K562 (cell line): ENCODE data around the gene CAMK2B. TPM values are rescaled to one million over a fixed set of nuclear protein-coding genes. Genes with fewer than 3 reads are reported as not detected.

ENCODE experiments used
- ATAC-seq: fragments of 200-7000 bp; cut with Tn5 transposase; 3 replicates; pipeline ENCODE4 v1.9.1; 2020; ENCODE audit warnings: moderate library complexity
- BruUV-seq: library from RNA; stranded (reverse); fragments of 400-500 nt; replicated peaks from 2 replicates; lab custom pipeline; 2021; lab: Mats Ljungman, UMichigan
- CTCF ChIA-PET: fragments of 300-600 bp; formaldehyde crosslinking; extraction: SDS; loops from one replicate; lab custom pipeline; 2021; ENCODE audit warnings: low intra/inter-chr PET ratio; lab: Yijun Ruan, JAX
- POLR2A ChIA-PET: fragments of 300-600, 350-650 bp; sonication (Branson Sonifier 250); formaldehyde crosslinking; extraction: SDS; loops from one replicate; lab custom pipeline; 2021; ENCODE audit warnings: antibody characterized with exemption, inconsistent platforms; lab: Yijun Ruan, JAX
- DNase-seq, 4 experiments: peaks; one replicate each; pipeline versions ENCODE4 v3.0.0 to v3.0.0-alpha.2; 2011 to 2018; ENCODE audit warnings: low spot score in 3 of 4, mixed read lengths in 3 of 4; ENCODE audit errors: extremely low read depth in 1 of 4
- FAIRE-seq: peaks from 2 replicates; lab custom pipeline; 2011; peaks lifted over from hg19 to GRCh38; lab: Jason Lieb, UNC
- H2AFZ ChIP-seq: 2 replicates; pipeline ENCODE4 v1.6.0; 2011; ENCODE audit warnings: low read depth, low read length, control low read depth, inconsistent platforms
- H3K27ac ChIP-seq: fragments of 200-600 bp; 3 replicates; pipeline ENCODE4 v1.8.0; 2011; ENCODE audit warnings: low read depth, mild to moderate bottlenecking, control low read depth, inconsistent platforms, low read length, moderate library complexity, mixed read lengths; ENCODE audit errors: extremely low read depth
- H3K27me3 ChIP-seq, 2 experiments: fragments of 300-600 bp in 1 of 2; 2 replicates in 1 of 2; 3 replicates in 1 of 2; pipeline versions ENCODE4 v1.6.0 to v1.8.0; 2011; ENCODE audit warnings: inconsistent platforms in 2 of 2, low read length in 2 of 2, mild to moderate bottlenecking in 1 of 2, mixed read lengths in 1 of 2, moderate library complexity in 1 of 2; ENCODE audit not compliant: control insufficient read depth in 2 of 2, insufficient read depth in 2 of 2
- H3K36me3 ChIP-seq: fragments of 300-600 bp; 3 replicates; pipeline ENCODE4 v1.8.0; 2011; ENCODE audit warnings: mild to moderate bottlenecking, low read length, inconsistent platforms; ENCODE audit not compliant: control insufficient read depth, insufficient read depth
- H3K4me1 ChIP-seq, 2 experiments: fragments of 200-600 bp in 1 of 2; replicated peaks in 1 of 2; 2 replicates in 1 of 2; 3 replicates in 1 of 2; pipeline versions ENCODE4 v1.5.1 to v1.8.0; 2011; ENCODE audit warnings: inconsistent platforms in 2 of 2, low read length in 2 of 2, mild to moderate bottlenecking in 1 of 2, mixed read lengths in 1 of 2, moderate library complexity in 1 of 2; ENCODE audit not compliant: control insufficient read depth in 2 of 2, insufficient read depth in 2 of 2
- H3K4me2 ChIP-seq: 2 replicates; pipeline ENCODE4 v1.6.1; 2011; ENCODE audit warnings: low read length, control low read depth, inconsistent platforms, mixed read lengths; ENCODE audit not compliant: insufficient read depth
- H3K4me3 ChIP-seq: fragments of 200-600 bp; sonication (generic), shearing (Covaris generic); 2 replicates; pipeline ENCODE4 v1.5.1; 2016; ENCODE audit warnings: control low read depth, inconsistent platforms
- H3K79me2 ChIP-seq: fragments of 200-600 bp; 3 replicates; pipeline ENCODE4 v1.8.0; 2011; ENCODE audit warnings: low read length, inconsistent platforms; ENCODE audit not compliant: control insufficient read depth, insufficient read depth
- H3K9ac ChIP-seq, 2 experiments: 2 replicates each; pipeline versions ENCODE4 v1.6.0 to v1.6.1; 2011; ENCODE audit warnings: low read depth in 2 of 2, low read length in 2 of 2, control low read depth in 1 of 2, inconsistent platforms in 1 of 2, mild to moderate bottlenecking in 1 of 2, mixed read lengths in 1 of 2; ENCODE audit not compliant: insufficient read depth in 1 of 2
- H3K9me1 ChIP-seq: one replicate; pipeline ENCODE4 v1.6.0; 2011; ENCODE audit warnings: inconsistent platforms, mild to moderate bottlenecking, low read length, moderate library complexity; ENCODE audit not compliant: control insufficient read depth, insufficient read depth
- H3K9me3 ChIP-seq: replicated peaks from 2 replicates; pipeline ENCODE4 v1.5.1; 2011; ENCODE audit warnings: low read depth, low read length, inconsistent platforms; ENCODE audit not compliant: control insufficient read depth, insufficient read depth
- H4K20me1 ChIP-seq: replicated peaks from 2 replicates; pipeline ENCODE4 v1.6.1; 2011; ENCODE audit warnings: low read length, inconsistent platforms, mixed read lengths; ENCODE audit not compliant: control insufficient read depth, insufficient read depth
- AFF1 ChIP-seq, 2 experiments: fragments of 450-650 bp; IDR thresholded peaks; 2 replicates each; pipeline ENCODE4 v1.6.1; 2018; ENCODE audit warnings: mild to moderate bottlenecking in 2 of 2, low read depth in 1 of 2; ENCODE audit not compliant: partially characterized antibody in 2 of 2
- HMG20B ChIP-seq: fragments of 250-450 bp; sonication (Bioruptor Pico); IDR thresholded peaks from 2 replicates; pipeline ENCODE4 v1.5.0; 2021; ENCODE audit warnings: mild to moderate bottlenecking
- HNRNPUL1 ChIP-seq: fragments of 200-400 bp; formaldehyde crosslinking; IDR thresholded peaks from 2 replicates; pipeline ENCODE4 v1.6.1; 2017; ENCODE audit warnings: low read length
- NFATC3 ChIP-seq: fragments of 450-650 bp; IDR thresholded peaks from 2 replicates; pipeline ENCODE4 v1.6.1; 2017; ENCODE audit warnings: mild to moderate bottlenecking
- NR1H2 ChIP-seq: sonication (generic); formaldehyde crosslinking; IDR thresholded peaks from 2 replicates; pipeline ENCODE4 v1.4.0; 2020; ENCODE audit warnings: mild to moderate bottlenecking, missing genetic modification reagents
- SAFB2 ChIP-seq: fragments of 200-400 bp; formaldehyde crosslinking; IDR thresholded peaks from 2 replicates; pipeline ENCODE4 v1.6.1; 2018; ENCODE audit warnings: borderline replicate concordance, low read length, low read depth, moderate library complexity; ENCODE audit not compliant: severe bottlenecking
- TAF9B ChIP-seq: fragments of 450-650 bp; IDR thresholded peaks from 2 replicates; pipeline ENCODE4 v1.6.1; 2018; ENCODE audit warnings: mild to moderate bottlenecking; ENCODE audit not compliant: partially characterized antibody
- ZFP36 ChIP-seq: fragments of 150-350 bp; IDR thresholded peaks from 2 replicates; pipeline ENCODE4 v1.6.1; 2018; ENCODE audit warnings: low read length, low read depth; ENCODE audit not compliant: partially characterized antibody
- ZKSCAN3 ChIP-seq: fragments of 250-450 bp; sonication (Bioruptor Pico); IDR thresholded peaks from 2 replicates; pipeline ENCODE4 v1.4.0; 2020
- ZNF23 ChIP-seq: fragments of 250-450 bp; sonication (Bioruptor Pico); IDR thresholded peaks from 2 replicates; pipeline ENCODE4 v1.4.0; 2020; ENCODE audit warnings: mild to moderate bottlenecking
- ZNF274 ChIP-seq: IDR thresholded peaks from 2 replicates; pipeline ENCODE4 v1.6.1; 2011; ENCODE audit warnings: low read depth, mild to moderate bottlenecking, low read length, moderate library complexity, borderline replicate concordance
- WGBS: fragments of 100-300 bp; shearing (Covaris generic); methylation state at CpG from one replicate; pipeline ENCODE4 v1.1.6; 2016; ENCODE audit warnings: low coverage, mixed read lengths; ENCODE audit not compliant: insufficient coverage; ENCODE audit errors: missing lambda C conversion rate; 5-methylcytosine and 5-hydroxymethylcytosine counted together
- in situ Hi-C: fragments of 300-500 bp; cut with MboI; formaldehyde crosslinking; loops from 4 replicates; pipeline ENCODE4 v1.15.0; 2018; ENCODE audit warnings: inconsistent platforms, mixed read lengths
- intact Hi-C: fragments of 100-400 bp; cut with micrococcal nuclease; formaldehyde crosslinking; loops from 2 replicates; pipeline ENCODE4 v1.14.2; 2022
- polyA plus RNA-seq, 8 experiments: library from polyadenylated mRNA; depleted of rRNA in 4 of 8; stranded (reverse) in 5 of 8; unstranded in 3 of 8; fragments of >200 nt; fragmentation: Nextera tagmentation in 2 of 8; fragmentation: Illumina TruSeq in 1 of 8; extraction: Ambion mirVana in 2 of 8; extraction: Trizol in 1 of 8; gene quantifications; 2 replicates each; pipeline versions ENCODE4 v1.2.1 to v1.2.3, GENCODE V29; 2011 to 2014; ENCODE audit warnings: inconsistent platforms in 1 of 8, missing spikeins in 1 of 8
- total RNA-seq, 7 experiments: library from RNA; depleted of rRNA in 6 of 7; stranded (reverse); fragments of >200 nt in 6 of 7; fragmentation: Illumina TruSeq in 2 of 7; extraction: Trizol in 2 of 7; gene quantifications; 2 replicates each; pipeline versions ENCODE4 v1.2.1 to v1.2.3, GENCODE V29; 2011 to 2021; ENCODE audit warnings: low replicate concordance in 1 of 7

The CAMK2B gene
- total and polyA plus RNA-seq, 9 of the 15 experiments (the other 6 are each of a cell fraction or from before 2014, with no cell fraction given) = 0.04 to 0.09 (median 0.05) TPM; not detected in 4

GRCh38 chr7:44320141-44320540, 5.3 kb downstream of the CAMK2B start:
- peaks cover 24 to 57% of the 10 kb centered on the region in 2 experiments for H3K27me3 ChIP-seq
- no peaks in the 10 kb centered on the region for H3K9me1 ChIP-seq
- in situ Hi-C loops (no loop called here), intact Hi-C loops (no loop called here)
- H2AFZ ChIP-seq = no peak overlapping the region
- ChIA-PET CTCF (no interaction called here), POLR2A (interaction anchor here (0.6 to 0.9 kb wide), 3 partner anchors 10 to 30 kb away, joined by 3 to 4 read pairs (median 3); no protein-coding TSS in a partner anchor)
- ATAC-seq (no peak), DNase-seq (no peak), FAIRE-seq (no peak)
- peaks cover 0 to 7% of the 10 kb centered on the region in 2 experiments; a peak in 2 of 5 replicates for H3K4me1 ChIP-seq
- H3K79me2 ChIP-seq = no peaks in the 10 kb centered on the region
- peaks cover 5% of the 10 kb centered on the region; the same call in 1 of the 2 replicates for H4K20me1 ChIP-seq
- H3K36me3 ChIP-seq = no peaks in the 10 kb centered on the region
- no peak overlapping the region for H3K27ac ChIP-seq
- WGBS = 9% methylated on average over 5 of the region's 5 CpGs
- no peak overlapping the region for H3K4me3 ChIP-seq
- H3K9ac ChIP-seq = no peak overlapping the region
- no peak for TF ChIP-seq ZNF23
- no peak for TF ChIP-seq SAFB2
- no peak for TF ChIP-seq HMG20B (CRISPR knock-in tag)
- no peak for TF ChIP-seq AFF1 (IDR thresholded peaks at IDR 0.05; ENCODE audit: low read depth in 1 of 2, partially characterized antibody in 2 of 2)
- TF ChIP-seq NR1H2 (CRISPR knock-in tag) = no peak
- TF ChIP-seq HNRNPUL1 = no peak
- no peak for TF ChIP-seq NFATC3
- no peak for TF ChIP-seq ZFP36
- TF ChIP-seq ZKSCAN3 (CRISPR knock-in tag) = no peak
- TF ChIP-seq ZNF274 = no peak
- no peak for TF ChIP-seq TAF9B
- BruUV-seq = no TSS peak
- no peak overlapping the region for H3K4me2 ChIP-seq
- H3K9me3 ChIP-seq = no peaks in the 10 kb centered on the region
